Activated CD8-positive, alpha-beta memory T cell treated with anti-CD3 and anti-CD28 coated beads, Interleukin-2, amount 50 U/mL, for 48 hours (primary cell): ENCODE data around the gene TBC1D24.
A peak's percentile ranks its signal among the peaks of the same experiment; 100 is the strongest.

ENCODE experiments used
- DNase-seq: peaks from one replicate; pipeline ENCODE4 v3.0.0-alpha.2; 2020

The TBC1D24 gene

GRCh38 chr16:2450975-2451381 is 23.9 kb upstream of the TBC1D24 start:
- no peak for DNase-seq

DNA sequence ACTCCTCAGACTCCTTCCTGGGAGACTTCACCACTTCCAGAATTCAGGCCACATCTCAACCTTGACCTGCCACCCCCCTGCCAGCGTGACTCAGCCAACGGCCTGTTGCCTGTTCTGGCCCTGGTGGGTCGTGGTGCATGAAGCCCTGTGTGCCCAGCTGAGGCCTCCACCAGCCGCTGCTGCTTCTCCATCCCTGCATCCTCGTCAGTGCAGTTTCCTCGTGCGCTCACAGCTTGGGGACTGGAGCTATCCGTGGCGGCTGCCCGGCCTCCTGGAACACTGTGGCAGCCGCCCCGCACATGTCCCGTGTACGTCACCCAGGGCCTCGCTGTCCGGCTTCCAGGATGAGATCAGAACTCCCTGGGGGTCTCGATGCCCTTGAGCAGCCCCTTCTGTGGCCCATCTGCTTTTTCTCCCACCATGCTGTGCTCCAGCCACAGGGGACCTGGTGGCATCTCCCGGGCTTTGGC is 23.0 kb upstream of the TBC1D24 start:
- DNase-seq: no peak

GRCh38 chr16:2452650-2453049 is 22.3 kb upstream of the TBC1D24 start:
- DNase-seq: no peak

GRCh38 chr16:2455081-2455845 is 19.7 kb upstream of the TBC1D24 start:
- no peak for DNase-seq

- no peak for DNase-seq
Observed at GRCh38 chr16:2456551-2457153, 18.3 kb upstream of the TBC1D24 start.

DNA sequence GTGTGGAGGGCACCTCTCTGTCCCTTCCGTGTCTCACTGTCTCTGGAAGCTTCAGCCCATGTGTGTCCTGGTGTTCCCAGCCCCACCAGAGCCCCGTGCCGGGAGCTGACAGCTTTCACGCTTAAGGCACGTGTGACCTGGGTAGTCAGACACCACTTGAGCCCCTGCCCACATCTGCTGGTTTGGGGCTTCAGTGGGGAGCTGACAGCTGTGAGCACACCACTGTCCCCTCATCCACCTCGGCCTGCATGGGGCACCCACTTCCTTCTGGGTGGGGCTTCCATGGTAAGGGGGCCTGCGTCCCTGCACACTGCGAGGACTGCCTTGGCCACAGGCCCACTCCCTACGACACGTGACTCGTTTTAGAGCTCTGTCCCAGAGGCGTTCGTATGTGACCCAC is 17.7 kb upstream of the TBC1D24 start:
- DNase-seq: no peak

GRCh38 chr16:2457946-2458345 is 17.0 kb upstream of the TBC1D24 start:
- no peak for DNase-seq

DNA sequence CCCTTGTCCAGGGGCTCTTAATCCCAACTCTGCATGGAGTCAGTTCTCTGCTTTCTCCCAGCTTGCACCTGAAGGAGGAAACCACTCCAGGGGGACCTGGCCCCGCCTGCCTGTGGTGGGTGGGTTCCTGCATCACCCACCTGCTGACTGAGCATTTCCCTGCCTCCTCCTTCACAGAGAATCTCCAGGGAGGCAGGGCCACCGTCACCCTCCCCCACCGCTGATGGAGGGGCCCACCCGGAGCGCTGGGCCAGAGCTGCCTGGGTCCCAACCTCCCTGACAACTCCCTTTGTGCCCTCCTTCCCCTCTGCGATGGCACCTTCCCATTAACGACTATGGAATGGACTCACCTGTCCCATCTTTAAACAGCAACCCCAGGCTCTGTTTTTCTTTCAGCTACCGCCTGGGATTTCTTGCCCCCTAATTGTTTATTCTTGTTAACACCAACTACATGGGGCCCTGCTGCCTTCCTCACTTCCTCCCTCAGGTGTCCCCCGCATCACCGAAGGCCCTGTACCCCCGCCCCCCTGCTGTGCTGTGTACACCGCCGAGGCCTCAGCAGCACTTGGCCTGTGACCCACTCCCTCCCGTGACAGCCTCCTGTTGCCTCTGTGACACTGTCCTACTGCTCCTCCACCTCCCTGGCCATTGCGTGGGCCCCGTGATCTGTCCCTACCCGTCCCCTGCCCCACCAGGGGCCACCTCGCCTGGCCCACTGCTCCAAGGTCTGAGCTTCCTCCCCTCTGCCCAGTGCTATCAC is 15.9 kb upstream of the TBC1D24 start:
- no peak for DNase-seq

- DNase-seq: peak; percentile 97
Observed at GRCh38 chr16:2459647-2460390, 15.1 kb upstream of the TBC1D24 start, which contains the start of gene TEDC2. Gene TEDC2, plus strand, starts transcription at chr16:2460109. Its CDS starts 36 bp downstream, at chr16:2460145.

DNA sequence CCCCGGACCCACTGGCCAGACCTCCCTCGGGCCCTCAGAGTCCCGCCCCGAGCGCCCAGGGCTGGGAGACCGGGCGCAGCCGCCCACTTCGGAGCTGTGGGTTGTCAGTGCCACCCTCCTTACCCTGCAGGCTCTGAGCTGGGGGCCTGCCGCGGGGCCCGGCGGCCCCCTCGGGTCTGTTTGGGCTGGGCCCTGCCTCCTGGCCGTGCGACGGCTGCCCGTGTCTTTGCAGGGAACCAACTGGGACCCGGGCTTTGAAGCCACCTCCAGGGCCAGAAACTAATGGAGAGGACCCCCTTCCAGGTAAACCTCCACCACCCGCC is 14.6 kb upstream of the TBC1D24 start:
- DNase-seq: no peak

DNA sequence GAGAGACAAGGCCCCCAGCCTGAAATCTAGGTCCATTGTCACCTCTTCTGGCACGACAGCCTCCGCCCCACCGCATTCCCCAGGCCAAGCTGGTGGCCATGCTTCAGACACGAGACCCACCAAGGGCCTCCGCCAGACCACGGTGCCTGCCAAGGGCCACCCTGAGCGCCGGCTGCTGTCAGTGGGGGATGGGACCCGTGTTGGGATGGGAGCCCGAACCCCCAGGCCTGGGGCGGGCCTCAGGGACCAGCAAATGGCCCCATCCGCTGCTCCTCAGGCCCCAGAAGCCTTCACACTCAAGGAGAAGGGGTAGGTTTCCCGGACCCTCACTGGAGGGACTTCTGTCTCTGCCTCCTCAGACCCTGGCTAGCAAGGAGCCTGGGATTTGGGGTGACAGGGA is 14.0 kb upstream of the TBC1D24 start:
- no peak for DNase-seq

GRCh38 chr16:2462031-2462866 is 12.7 kb upstream of the TBC1D24 start:
- no peak for DNase-seq

- DNase-seq: no peak
Observed at GRCh38 chr16:2464333-2464732, 10.6 kb upstream of the TBC1D24 start.

DNA sequence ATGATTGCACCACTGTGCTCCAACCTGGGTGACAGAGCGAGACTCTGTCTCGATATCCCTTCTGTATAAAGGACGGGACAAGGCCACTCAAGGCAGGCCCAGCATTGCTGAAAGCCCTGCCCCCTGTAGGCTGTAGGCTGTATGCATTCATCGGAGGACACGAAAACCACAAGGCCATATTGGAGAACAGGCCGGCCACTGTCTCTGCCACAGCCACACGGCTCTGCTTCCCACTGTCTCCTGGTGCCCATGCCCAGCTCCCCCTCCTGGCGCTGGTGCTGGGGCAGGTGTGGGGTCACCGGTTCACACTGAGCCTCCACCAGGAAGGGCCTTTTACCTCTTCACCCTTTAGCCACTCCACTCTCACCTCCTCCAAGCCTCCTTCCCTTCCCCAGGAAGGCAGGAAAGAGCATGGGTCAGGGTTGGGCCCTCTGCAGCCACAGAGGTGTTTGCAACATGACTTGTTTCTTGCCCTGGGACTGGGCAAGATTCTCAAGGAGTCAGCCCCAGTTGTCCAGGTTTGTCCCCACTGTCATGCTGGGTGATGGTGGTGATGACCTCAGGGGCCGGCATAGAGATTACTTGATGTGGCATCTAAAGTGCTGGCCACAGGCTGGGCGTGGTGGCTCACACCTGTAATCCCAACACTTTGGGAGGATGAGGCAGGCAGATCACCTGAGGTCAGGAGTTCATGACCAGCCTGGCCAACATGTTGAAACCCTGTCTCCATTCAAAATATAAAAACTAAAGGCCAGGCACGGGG is 9.1 kb upstream of the TBC1D24 start:
- DNase-seq: no peak

DNA sequence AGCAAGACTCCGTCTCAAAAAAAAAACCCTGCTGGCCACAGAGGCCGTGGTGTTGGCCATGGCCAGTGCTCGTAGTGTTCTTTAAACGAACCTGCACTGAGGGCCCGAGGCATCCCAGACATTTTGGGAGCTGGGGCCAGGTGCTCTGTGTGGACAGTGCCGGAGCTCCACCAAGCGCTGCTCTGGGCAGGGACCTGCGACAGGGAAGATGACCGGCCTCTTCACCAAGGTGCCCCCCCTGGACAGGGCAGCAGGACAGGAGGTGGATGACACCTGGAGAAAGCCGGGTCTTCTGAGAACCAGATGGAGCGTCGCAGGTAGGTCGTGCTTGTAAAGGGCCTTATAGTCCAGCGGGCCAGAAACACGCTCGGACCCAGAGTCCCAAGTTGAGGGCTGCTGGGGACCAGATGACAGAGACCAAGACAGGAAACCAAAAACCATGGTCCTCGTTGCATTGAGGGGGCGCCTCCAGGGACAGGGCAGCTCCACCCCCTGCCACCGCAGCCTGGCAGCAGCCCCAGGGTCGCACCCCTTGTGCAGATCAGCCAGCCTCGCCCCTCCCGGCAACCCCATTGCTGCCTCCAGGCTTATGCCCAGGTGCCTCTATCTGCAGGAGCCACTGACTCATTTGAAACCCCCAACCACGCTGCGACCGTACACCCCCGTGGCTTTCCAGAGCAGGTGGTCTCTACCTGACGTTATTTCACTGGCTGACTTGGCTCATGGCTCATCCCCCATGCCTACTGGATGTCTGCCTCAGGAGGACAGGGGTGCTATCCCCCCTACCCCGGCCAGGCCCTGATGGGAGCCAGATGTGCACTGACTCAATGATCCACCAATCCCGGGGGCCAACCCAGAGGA is 8.0 kb upstream of the TBC1D24 start:
- DNase-seq: no peak

GRCh38 chr16:2467528-2468232 is 7.2 kb upstream of the TBC1D24 start:
- peak; percentile 71 for DNase-seq

DNA sequence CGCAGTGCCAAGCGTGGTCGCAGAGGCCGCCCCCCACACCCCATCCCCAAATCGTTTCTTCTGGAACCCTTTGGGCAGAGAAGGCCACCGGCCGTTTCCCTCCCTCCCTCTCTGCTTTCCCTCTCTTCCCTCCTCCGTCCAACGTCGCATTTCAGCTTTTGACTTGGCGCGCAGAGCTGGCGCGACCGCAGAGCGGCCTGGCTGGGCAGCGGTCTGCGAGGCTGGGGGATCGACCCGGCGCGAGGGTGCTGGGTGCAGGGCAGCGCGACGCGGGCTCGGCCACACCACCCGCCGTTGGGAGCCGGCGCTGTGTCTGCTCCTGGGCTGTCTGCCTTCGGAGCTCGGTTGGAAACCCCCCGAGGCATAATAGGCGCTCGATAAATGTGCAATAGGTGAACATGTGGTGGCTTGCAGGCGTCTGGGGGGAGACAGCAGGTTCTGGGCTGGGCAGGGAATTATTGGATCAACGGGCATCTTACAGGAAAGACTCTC is 6.6 kb upstream of the TBC1D24 start:
- DNase-seq: no peak

DNA sequence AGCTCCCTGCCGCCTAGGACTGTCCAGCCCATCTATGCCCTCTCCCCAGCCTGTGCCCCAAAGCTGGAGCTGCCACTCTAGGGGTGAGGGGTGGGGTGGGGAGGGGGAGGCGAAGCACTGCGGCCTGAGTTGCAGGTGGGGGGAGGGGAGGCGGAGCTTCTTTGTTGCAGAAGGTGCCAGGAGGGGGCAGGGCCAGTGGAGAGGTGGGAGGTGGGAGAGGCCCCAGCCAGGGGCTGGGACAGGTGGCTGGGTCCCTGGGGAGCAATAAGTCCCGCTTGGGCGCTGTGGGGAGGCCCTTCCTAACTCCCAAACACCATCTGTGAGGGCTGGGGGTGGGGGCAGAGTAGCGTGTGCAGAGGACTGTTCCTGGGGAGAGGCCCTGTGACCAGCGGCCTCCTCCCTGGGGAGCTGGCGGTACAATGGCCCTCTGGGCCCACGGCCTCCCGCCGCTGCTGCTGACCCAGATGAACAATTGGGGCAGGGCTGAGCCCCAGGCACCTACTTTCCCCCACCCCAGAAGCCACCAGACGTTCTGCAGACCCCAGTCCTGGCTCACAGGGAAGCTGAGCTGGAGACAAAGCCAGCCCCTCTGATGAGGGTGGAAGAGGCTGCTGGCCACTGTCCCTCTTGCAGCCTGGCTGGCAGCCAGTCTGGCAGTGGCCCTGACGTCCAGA is 6.1 kb upstream of the TBC1D24 start:
- no peak for DNase-seq
